GM19239 (cell line): Measurements from ENCODE around the gene INO80.
"Not testable (repeated sequence)": the region's sequence is repeated elsewhere in the genome, so short reads cannot be mapped to it uniquely, and the experiment has no call there.

Experiments used
- DNase-seq: peaks from one replicate; pipeline ENCODE4 v3.0.0; 2011; ENCODE audit warnings: low spot score; ENCODE audit not compliant: insufficient read length
- FAIRE-seq: peaks from 2 replicates; lab custom pipeline; 2011; peaks lifted over from hg19 to GRCh38; lab: Jason Lieb, UNC

The INO80 gene

GRCh38 chr15:41116116-41116961 lies at the start of gene INO80:
Gene INO80, minus strand, starts transcription at chr15:41116280. Its CDS starts 19,970 bp downstream, at chr15:41096310.
- FAIRE-seq, result peak; percentile 77
- DNase-seq, result peak; percentile 88

- FAIRE-seq (no peak), DNase-seq (no peak)
These were observed 45.7 kb upstream of the INO80 start for GRCh38 chr15:41161736-41162135.

- DNase-seq (no peak), FAIRE-seq (no peak)
These were observed 45.3 kb upstream of the INO80 start for GRCh38 chr15:41161336-41161735.

GRCh38 chr15:41160639-41161315 lies 44.7 kb upstream of the INO80 start:
- no peak for DNase-seq
- no peak for FAIRE-seq

- FAIRE-seq, result no peak
These were observed 38.3 kb upstream of the INO80 start for GRCh38 chr15:41154412-41154811.

GRCh38 chr15:41153733-41154132 lies 37.7 kb upstream of the INO80 start:
- DNase-seq (no peak), FAIRE-seq (no peak)

More at GRCh38 chr15:41154412-41154811, 38.3 kb upstream of the INO80 start:
- DNase-seq, result no peak

- DNase-seq, result no peak
- no peak for FAIRE-seq
These were observed 35.4 kb upstream of the INO80 start for GRCh38 chr15:41151451-41152005.

- FAIRE-seq, result no peak
- no peak for DNase-seq
These were observed 34.2 kb upstream of the INO80 start for GRCh38 chr15:41150279-41150678.

- FAIRE-seq (no peak), DNase-seq (no peak)
These were observed 32.0 kb upstream of the INO80 start for GRCh38 chr15:41148065-41148464.

GRCh38 chr15:41139619-41140018 lies 23.5 kb upstream of the INO80 start:
- FAIRE-seq (no peak), DNase-seq (no peak)

GRCh38 chr15:41139112-41139511 lies 23.0 kb upstream of the INO80 start:
- FAIRE-seq, DNase-seq: not testable (repeated sequence)

- not testable (repeated sequence) for DNase-seq, FAIRE-seq
These were observed 19.5 kb upstream of the INO80 start for GRCh38 chr15:41135580-41135979.

GRCh38 chr15:41133454-41133853 lies 17.4 kb upstream of the INO80 start:
- FAIRE-seq (no peak), DNase-seq (no peak)

GRCh38 chr15:41132094-41132493 lies 16.0 kb upstream of the INO80 start:
- not testable (repeated sequence) for FAIRE-seq, DNase-seq

GRCh38 chr15:41128174-41128902 lies 12.3 kb upstream of the INO80 start:
- no peak for FAIRE-seq
- no peak for DNase-seq

- DNase-seq, result no peak
These were observed 10.0 kb upstream of the INO80 start for GRCh38 chr15:41125931-41126642.

GRCh38 chr15:41125063-41125669 lies 9.1 kb upstream of the INO80 start:
- FAIRE-seq (no peak), DNase-seq (no peak)

More at GRCh38 chr15:41125931-41126642, 10.0 kb upstream of the INO80 start:
- no peak for FAIRE-seq

- no peak for FAIRE-seq
- DNase-seq, result no peak
These were observed 8.0 kb upstream of the INO80 start for GRCh38 chr15:41124058-41124457.

GRCh38 chr15:41122849-41123248 lies 6.8 kb upstream of the INO80 start:
- FAIRE-seq (no peak), DNase-seq (no peak)
